GM21423 (cell line): ENCODE measurements around the gene SETX.
"Not testable (repeated sequence)": the region's sequence is repeated elsewhere in the genome, so short reads cannot be mapped to it uniquely, and the experiment has no call there.

Source experiments
- ATAC-seq: cut with Tn5 transposase; IDR thresholded peaks from one replicate; pipeline ENCODE4 v1.9.1; 2021; ENCODE audit warnings: mild to moderate bottlenecking, moderate library complexity; ENCODE audit not compliant: unreplicated experiment

The SETX gene, protein sequence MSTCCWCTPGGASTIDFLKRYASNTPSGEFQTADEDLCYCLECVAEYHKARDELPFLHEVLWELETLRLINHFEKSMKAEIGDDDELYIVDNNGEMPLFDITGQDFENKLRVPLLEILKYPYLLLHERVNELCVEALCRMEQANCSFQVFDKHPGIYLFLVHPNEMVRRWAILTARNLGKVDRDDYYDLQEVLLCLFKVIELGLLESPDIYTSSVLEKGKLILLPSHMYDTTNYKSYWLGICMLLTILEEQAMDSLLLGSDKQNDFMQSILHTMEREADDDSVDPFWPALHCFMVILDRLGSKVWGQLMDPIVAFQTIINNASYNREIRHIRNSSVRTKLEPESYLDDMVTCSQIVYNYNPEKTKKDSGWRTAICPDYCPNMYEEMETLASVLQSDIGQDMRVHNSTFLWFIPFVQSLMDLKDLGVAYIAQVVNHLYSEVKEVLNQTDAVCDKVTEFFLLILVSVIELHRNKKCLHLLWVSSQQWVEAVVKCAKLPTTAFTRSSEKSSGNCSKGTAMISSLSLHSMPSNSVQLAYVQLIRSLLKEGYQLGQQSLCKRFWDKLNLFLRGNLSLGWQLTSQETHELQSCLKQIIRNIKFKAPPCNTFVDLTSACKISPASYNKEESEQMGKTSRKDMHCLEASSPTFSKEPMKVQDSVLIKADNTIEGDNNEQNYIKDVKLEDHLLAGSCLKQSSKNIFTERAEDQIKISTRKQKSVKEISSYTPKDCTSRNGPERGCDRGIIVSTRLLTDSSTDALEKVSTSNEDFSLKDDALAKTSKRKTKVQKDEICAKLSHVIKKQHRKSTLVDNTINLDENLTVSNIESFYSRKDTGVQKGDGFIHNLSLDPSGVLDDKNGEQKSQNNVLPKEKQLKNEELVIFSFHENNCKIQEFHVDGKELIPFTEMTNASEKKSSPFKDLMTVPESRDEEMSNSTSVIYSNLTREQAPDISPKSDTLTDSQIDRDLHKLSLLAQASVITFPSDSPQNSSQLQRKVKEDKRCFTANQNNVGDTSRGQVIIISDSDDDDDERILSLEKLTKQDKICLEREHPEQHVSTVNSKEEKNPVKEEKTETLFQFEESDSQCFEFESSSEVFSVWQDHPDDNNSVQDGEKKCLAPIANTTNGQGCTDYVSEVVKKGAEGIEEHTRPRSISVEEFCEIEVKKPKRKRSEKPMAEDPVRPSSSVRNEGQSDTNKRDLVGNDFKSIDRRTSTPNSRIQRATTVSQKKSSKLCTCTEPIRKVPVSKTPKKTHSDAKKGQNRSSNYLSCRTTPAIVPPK (N-terminal part only)

DNA sequence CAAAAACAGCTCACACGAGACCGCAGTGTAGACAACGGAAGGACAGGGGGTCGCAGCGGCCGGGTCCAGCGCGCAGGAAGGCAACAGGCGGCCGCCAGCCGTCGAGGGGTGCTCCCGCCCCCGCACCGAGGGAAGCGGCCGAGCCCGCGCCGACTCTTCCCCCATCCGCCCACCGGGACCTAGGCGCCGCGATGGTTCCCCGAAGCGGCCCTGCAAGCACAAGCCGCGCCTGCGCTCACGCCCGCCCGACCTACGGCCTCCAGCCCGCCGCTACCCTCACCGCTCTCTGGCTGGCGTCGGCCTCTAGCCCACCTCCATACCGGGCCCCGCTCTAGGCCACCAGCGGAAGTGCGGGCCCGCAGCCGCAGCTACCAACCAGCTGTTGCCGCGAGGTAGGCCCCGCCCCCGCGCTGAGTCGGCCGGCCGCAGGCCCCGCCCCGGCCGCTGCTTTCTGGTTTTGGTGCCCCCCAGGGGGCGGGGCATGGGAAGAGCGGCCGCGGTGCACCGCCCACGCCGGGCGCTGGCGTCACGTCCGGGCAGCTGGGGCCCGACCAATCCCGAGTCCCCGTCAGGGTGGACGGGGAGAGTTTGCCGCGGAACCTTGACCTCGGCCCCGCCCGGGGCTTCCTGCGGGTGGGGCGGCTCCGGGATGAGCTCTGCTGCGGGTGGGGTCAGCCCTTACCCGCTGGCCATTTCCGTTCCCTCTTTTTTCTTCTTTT is at the start of gene SETX:
Gene SETX (minus strand): TSS at position 350 of the 719 bp plus-strand sequence. CDS start 5,558 bp downstream, outside the sequence.
- peak; percentile 85 for ATAC-seq

DNA sequence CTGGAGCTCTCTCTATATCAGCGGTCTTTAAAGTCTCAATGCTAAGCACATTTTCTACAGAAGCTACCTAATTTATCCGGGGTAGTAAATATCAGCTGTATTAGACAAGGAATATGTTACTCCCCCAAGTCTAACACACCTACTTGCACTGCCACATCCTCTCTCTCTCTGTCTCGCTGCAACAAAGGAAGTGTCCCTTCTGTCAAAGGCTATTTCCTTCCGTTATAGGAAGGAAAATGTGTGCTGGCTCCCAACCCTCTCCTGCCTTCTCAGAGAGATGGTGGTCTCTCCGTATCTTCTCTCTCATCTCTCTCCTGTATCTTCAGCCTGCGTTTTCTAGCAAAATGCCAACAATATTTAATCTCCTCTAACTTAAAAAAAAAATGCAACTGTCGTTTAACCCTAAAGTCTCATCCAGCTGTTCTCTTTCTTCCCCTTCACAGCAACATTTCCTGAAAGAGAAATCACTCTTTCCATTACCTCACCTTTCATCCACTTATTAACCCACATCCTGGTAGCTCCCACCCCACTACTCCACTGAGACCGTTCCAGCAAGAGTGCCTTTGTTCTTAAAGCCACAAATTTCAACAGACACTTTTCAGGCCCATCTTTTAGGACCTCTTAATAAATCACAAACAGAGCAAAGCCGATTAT is 49.6 kb upstream of the SETX start:
- ATAC-seq: no peak

DNA sequence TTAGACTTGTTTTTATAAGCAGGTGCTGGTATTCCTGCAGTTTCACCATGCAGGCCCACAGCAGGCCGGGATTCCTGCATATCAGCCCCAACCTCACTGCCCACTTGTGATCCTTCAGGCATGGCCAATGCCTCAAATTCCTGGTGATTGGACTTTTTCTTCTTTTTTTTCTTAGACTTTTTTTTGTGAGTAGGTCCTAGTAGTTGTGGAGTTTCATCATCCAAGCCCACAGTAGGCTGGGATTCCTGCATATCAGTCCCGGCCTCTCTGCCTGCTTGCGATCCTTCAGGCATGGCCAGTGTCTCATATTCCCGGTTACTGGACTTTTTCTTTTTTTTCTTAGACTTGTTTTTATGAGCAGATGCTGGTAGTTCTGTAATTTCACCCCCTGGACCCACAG is 47.0 kb upstream of the SETX start:
- ATAC-seq: no peak

DNA sequence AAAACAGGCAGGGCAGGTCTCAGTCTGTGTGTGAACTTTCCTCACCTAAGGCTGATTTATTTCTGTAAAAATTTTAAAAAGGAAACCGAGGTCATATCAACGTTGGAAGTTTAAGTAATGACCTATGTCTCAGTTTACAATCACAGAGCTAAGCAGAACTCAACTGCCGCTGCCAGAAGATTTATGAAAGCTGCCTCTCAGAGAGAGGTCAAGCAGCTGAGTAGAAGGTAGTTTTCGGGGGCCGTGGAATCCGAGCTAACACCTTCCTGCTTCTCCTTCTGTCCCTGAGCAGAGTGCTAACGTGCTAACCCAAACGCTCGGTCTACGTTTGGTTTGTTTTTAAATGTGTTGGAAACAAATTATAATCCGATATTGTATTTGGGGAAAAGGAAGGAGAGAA is 40.8 kb upstream of the SETX start:
- ATAC-seq: no peak

DNA sequence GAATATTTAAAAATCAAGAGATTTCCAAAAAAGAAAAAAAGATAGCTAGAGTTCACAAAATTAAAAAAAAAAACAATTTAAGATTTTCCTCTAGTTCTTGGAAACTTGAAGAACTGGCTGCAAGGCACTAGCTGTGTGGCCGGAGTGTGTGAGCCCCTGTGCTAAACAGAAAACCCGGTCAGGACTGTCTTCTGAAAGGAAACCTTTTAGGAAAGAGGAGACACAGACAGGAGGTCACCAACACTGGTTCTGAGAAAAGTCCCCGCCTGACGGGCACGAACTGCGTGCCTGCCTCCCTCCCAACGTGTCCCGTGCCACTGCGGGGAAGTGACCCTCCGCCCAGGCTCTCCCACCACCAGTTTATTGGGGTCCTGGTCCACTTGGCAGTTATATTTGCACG is 36.7 kb upstream of the SETX start:
- ATAC-seq: no peak

DNA sequence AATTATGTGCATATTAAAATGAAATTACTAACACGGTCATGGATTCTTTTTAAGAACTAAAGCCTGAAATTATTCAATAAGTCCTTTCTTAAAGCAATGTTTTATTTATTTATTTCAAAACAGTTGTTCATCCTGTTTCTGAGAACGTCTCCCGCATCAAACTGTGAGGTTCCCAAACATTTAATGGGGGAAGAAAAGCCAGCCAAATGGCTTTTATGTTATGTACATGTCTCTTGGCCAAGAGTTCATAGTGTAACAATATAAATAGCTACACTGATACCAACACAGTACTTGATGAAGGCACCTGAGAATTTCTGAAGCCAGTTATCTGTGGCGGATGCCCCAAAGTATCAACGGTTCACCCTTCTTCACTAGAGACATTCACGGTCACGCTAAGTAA is 36.2 kb upstream of the SETX start:
- ATAC-seq: no peak

DNA sequence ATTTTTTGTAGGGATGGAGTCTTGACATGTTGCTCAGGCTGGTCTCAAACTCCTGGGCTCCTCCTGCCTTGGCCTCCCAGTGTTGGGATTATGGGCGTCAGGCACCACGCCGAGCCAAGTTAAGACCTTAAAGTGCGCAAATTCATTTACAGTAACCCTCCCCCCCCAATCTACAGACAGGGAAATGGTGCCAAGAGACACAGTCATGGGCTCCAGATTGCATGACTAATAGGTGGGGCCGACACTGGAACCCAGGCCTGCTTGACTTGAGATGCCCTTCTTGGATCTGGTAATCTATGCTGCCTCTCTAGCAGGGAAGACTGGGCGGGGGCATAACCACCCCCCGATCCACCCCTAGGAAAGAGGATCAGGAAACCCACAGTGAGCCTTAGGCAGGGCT is 32.3 kb upstream of the SETX start:
- ATAC-seq: no peak

DNA sequence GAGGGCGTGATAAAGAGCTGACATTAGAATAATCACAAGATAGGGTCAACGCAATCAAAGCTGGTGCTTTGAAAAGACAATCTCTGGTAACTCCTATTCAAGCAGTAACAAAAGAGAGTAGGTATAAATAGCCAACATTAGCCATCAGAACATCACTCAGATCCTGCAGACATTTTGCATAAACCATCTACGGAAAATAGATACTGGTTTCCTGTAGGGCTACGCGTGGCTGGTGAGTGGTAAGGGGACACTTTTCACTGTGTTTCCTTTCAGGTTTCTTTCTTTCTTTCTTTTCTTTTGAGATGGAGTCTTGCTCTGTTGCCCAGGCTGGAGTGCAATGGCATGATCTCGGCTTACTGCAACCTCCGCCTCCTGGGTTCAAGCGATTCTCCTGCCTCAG is 29.6 kb upstream of the SETX start:
- ATAC-seq: peak; percentile 35

DNA sequence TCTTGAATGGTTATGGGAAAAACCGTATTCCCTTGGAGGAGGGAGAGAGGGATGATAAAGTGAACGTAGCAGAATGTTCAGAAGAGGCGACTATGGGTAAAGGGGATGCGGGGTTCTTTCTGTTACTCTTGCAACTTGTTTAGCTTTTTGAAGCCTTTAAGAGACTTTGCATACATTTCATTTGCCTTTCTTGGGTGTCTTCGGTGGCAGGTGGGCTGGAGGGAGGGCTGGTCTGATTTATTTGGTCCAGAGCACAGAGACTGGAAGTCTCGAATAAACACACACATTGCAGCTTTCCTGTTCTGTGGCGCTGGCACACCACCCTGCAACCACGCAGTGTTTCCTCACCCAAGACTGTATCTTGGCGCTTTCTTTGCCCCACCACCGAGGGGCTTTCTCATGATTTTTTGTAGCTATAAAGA is 28.7 kb upstream of the SETX start:
- no peak for ATAC-seq

DNA sequence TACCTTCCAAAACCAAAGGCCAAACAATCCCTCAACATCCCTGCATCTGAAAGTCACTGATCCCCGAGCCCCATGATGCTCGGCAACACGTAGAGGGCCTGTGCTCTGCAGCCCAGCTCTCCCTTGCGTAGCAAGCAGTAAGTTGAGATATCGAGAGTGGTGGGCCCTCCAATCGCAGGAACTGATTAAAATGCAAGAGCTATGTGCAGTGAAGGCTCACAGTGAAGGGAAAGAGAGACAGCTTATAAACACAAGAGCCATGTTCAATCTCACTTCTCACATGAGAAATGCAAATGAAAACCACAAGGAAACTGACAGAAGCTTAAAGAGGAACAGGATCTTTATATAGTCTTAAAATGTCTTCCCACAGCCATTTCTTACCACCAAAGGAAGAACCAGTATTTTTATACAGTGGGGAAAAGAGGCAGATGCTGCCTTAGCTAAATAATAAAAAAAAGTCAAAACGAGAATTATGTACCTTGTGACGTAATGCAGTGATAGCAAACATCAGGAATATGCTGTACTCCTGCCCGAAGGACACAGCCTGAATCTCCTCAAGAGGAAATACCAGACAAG is 27.3 kb upstream of the SETX start:
- ATAC-seq: peak; percentile 54

DNA sequence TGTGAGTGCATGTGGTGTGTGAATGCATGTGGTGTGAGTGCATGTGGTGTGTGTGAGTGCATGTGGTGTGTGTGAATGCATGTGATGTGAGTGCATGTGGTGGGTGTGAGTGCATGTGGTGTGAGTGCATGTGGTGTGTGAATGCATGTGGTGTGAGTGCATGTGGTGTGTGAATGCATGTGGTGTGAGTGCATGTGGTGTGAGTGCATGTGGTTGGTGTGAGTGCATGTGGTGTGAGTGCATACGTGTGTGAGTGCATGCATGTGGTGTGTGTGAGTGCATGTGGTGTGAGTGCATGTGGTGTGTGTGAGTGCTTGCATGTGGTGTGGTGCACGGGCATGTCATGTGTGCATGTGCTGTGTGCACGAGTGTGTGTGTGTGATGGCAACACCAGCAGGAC is 23.6 kb upstream of the SETX start:
- not testable (repeated sequence) for ATAC-seq

DNA sequence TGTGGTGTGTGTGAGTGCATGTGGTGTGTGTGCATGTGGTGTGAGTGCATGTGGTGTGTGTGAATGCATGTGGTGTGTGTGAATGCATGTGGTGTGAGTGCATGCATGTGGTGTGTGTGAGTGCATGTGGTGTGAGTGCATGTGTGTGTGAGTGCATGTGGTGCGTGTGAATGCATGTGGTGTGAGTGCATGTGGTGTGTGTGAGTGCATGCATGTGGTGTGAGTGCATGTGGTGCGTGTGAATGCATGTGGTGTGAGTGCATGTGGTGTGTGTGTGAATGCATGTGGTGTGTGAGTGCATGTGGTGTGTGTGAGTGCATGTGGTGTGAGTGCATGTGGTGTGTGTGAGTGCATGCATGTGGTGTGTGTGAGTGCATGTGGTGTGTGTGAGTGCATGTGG is 23.0 kb upstream of the SETX start:
- ATAC-seq: not testable (repeated sequence)

DNA sequence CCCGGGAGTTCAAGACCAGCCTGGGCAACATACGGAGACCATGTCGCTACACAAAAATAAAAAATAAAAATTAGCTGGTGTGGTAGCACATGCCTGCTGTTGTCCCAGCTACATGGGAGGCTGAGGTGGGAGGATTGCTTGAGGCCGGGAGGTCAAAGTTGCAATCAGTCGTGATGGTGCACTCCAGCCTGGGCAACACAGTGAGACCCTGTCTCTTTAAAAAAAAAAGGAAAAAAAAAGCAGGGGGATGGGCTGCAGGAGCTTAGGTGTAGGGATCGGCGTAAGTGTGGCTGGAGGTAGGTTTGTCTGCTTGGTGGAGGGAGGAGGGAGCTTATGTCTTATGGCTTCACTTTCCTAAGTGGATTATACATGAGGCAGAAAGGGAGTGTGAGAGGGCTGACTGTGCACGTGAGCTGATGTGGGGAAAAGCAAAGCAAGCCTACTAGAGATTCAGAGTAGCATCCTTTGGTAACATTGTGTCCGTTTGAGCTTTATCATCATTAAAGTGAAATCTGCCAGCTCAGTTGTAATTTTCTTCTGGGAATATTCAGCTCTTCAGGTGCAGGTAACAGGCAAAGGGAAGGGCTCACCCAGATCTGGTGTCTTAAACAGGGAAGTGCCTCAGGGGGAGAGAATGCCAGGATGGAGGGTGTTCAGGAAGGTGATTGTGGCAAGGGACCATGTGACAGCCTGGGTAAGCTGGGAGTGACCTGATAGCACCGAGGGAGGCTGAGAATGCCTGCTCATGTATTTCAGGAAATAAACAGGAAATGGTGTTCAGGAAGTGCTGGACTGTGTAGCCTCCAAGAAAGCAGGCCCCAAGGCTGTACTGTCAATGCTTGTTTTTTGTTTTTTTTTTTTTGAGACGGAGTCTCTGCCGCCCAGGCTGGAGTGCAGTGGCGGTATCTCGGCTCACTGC is 17.6 kb upstream of the SETX start:
- no peak for ATAC-seq

DNA sequence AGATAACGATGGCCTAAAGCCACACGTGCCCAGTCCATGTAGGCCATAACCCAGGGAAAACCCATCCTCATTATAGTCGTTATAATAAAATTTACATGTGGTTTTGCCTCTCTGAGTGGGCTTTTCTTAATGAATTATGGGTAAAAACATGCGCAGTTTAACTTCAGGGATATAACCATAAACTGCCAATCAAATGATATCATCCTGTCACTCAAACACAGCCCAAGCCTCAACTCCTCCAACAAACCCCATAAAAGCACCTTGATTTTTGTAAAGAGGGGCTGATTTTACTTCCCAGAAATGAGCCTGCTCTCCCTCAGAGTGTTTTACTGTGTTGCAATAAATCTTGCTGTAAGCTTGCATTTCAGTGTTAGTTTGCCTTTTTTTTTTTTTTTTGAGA is 15.8 kb upstream of the SETX start:
- no peak for ATAC-seq

DNA sequence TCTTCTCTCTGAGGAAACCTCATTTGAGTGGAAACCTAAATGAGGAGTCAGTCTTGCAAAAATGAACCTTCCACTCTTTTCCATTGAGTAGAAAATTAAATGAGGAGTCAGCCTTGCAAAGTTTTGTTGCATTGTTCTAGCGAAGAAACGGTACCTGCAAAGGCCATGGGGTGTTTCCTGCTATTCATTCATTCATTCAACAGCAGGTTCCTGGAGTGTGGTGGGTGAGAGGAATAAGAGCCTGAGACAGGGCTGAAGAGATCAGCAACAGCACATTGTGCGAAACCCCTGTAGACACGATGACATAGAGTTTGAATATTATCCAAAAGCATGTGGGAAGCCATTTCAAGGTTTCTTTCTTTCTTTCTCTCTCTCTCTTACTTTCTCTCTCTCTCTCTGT is 14.6 kb upstream of the SETX start:
- ATAC-seq: no peak

DNA sequence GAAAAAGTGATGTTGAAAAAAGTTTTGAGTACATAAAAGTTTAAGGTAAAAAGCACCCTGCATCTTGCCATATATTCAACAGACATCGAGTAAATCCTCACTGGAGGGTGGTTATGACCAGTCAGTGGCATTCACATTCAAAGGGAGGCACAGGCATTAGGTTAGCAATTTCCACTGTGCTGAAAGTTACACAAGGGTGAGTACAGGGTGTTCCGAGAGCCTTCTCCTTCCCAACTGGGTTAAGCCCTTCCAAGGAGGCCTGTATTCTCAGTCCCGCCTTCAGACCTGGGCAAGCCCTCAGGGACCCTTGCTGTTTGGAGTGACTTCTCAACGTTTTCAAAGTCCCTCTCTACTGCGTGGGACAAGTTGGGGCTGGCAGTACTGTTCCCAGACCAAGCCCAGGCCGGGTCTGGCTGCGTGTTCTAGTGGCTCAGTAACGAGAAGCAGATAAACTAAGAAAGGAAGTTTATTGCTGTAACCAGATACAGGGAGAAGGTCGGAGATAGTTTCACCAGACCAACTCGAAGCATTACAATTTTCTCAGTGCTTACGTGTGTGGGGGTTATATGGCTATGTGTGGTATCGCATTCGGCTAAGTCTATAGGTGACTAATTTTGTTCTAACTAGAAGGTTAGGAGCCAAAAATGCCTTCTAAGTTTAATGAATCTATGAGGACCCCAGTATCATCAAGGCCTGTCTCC is 13.0 kb upstream of the SETX start:
- no peak for ATAC-seq

DNA sequence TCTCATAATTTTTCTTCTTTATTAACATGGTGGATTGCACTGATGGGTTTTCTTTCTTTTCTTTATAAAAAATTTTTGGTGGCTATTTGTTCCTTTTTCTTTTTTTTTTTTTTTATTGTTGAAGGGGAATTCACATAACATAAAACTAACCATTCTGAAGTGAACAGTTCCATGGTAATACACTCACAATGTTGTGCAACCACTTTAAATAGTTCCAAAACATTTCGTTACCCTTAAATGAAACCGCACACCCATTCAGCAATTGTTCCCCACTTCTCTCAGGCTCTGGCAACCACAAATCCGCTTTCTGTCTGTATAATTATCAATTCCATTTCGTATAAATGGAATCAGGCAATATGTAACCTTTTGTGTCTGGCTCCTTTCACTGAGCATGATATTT is 11.7 kb upstream of the SETX start:
- ATAC-seq: no peak

DNA sequence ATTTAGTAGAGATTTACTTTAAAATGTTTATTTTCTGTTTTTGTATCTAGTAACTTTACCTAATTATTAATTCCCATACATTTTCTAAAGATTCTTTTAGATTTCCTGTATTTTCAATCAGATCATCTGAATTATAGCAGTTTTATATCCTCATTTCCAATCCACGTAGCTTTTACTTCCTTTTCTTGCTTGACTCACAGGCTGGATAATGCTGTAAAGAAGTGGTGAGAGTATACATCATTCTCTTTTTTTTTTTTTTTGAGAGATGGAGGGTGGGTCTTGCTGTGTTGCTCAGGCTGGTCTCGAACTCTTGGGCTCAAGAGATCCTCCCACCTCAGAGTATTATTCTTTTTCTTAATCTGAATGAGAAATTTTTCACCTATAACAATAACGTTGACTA is 11.2 kb upstream of the SETX start:
- no peak for ATAC-seq
